Measurements from ENCODE around the gene CORO2B. TPM values are rescaled to one million over a fixed set of nuclear protein-coding genes. Genes with fewer than 3 reads are reported as not detected.

The CORO2B gene
- total RNA-seq, 6 experiments from 2014 or later = 9.3 to 11.0 (median 9.9) TPM

DNA sequence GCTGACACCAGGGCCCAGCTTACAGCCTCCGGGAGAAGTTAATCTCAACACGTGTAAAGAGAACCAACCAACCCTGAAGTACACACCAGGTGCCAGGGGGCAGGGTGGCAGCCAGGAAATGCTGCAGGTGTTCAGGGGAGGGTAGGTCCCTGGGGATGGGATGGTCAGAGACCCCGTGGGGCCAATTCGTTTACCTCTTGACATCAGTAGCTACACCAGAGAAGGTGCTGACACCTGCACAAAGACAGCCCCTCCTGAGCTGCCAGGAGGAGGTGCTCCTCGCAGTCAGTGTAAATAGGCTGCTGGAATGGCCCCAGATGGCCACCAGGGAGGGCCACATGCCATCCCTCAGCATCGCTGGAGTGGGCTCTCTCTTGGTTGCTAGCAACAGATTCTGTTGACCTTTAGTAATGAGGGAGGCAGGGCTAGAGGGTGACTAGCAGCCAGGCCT is 52.8 kb downstream of the CORO2B start:
- TF ChIP-seq, protein P1, sequence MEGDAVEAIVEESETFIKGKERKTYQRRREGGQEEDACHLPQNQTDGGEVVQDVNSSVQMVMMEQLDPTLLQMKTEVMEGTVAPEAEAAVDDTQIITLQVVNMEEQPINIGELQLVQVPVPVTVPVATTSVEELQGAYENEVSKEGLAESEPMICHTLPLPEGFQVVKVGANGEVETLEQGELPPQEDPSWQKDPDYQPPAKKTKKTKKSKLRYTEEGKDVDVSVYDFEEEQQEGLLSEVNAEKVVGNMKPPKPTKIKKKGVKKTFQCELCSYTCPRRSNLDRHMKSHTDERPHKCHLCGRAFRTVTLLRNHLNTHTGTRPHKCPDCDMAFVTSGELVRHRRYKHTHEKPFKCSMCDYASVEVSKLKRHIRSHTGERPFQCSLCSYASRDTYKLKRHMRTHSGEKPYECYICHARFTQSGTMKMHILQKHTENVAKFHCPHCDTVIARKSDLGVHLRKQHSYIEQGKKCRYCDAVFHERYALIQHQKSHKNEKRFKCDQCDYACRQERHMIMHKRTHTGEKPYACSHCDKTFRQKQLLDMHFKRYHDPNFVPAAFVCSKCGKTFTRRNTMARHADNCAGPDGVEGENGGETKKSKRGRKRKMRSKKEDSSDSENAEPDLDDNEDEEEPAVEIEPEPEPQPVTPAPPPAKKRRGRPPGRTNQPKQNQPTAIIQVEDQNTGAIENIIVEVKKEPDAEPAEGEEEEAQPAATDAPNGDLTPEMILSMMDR (IDR thresholded peaks at IDR 0.05) = 0 out of 2 replicates have a peak, but pooled peaks have one; percentile 18
- Mint-ChIP-seq H3K36me3 (ENCODE audit: low read depth) (no peaks in the 10 kb centered on the region), H3K27me3 (ENCODE audit: insufficient read depth) (no peaks in the 10 kb centered on the region; the same call in none of the 2 replicates), H3K4me1 (ENCODE audit: low read depth) (peaks cover 48% of the 10 kb centered on the region), H3K9me3 (no peaks in the 10 kb centered on the region), H3K27ac (no peak overlapping the region), H3K4me3 (no peak overlapping the region)
- DNase-seq = no peak

DNA sequence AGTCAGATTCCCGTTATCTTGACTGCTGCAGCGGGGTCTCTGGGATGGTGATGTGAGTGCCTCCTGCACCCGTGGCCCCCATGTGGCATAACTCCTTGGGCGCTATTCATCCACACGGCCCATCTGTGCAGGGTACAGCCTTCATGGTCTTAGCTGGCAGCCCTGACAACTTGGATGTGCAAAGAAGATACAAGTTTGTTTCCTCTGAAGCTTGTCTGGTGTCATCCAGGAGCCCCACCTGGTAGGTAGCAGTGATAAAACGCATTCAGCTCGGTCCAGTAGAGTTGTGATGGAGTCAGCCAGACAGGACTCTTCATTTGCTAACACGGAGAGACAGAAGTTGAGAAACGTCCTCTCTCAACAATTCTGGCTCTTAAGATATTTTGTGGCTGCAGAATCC is 53.3 kb downstream of the CORO2B start:
- Mint-ChIP-seq H3K27ac (no peak overlapping the region), H3K4me3 (no peak overlapping the region), H3K36me3 (ENCODE audit: low read depth) (no peaks in the 10 kb centered on the region), H3K27me3 (ENCODE audit: insufficient read depth) (no peaks in the 10 kb centered on the region; the same call in none of the 2 replicates), H3K9me3 (no peaks in the 10 kb centered on the region), H3K4me1 (ENCODE audit: low read depth) (peaks cover 44% of the 10 kb centered on the region)
- TF ChIP-seq, protein P1 (IDR thresholded peaks at IDR 0.05) = no peak
- no peak for DNase-seq

DNA sequence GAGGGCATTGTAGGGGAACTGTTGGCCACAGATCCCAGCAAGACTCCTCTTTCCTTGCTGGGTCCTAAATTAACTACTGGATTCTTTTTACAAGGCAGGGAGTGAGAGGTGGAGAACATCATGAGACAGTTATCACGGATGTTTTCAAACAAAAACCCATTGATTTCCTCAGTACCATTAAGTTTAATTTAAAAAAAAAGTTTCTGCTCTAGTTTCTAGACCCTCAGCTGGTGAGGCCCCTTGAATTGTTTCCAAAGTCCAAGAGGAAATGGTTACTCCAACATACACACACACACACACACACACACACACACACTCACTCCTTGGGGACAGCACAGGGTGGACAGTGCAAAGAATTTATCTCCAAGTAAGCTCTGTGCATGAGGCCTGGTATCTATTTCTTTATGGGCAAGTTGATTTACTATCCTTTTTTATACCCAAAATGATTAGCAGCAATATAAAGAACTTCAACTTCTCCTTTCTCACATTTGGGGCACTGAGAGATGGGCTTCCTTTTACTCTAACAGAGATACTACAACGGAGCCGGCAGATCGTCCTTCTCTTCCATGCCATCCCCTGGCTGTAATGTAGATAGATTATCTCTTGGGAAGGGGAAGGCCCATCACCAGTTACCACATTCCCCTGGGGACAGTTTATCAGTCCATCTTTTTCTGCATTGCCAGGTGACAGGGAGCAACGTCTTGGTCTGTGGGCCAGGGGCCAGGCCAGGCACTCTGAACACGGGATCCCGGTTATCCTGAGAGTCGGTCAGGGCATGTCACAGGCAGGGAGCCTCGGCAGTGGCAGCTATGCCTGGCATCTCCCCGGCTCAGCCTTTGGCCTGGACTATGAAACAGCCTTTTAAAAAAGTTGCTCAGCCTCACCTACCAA is 54.7 kb downstream of the CORO2B start:
- peaks cover 48% of the 10 kb centered on the region for H3K4me1 Mint-ChIP-seq (ENCODE audit: low read depth)
- no peak for DNase-seq
- H3K36me3 Mint-ChIP-seq (ENCODE audit: low read depth) = no peaks in the 10 kb centered on the region
- H3K4me3 Mint-ChIP-seq = no peak overlapping the region
- H3K27ac Mint-ChIP-seq = no peak overlapping the region
- H3K9me3 Mint-ChIP-seq = no peaks in the 10 kb centered on the region
- H3K27me3 Mint-ChIP-seq (ENCODE audit: insufficient read depth) = no peaks in the 10 kb centered on the region; the same call in 1 of the 2 replicates
- TF ChIP-seq, protein P1 (IDR thresholded peaks at IDR 0.05) = no peak

DNA sequence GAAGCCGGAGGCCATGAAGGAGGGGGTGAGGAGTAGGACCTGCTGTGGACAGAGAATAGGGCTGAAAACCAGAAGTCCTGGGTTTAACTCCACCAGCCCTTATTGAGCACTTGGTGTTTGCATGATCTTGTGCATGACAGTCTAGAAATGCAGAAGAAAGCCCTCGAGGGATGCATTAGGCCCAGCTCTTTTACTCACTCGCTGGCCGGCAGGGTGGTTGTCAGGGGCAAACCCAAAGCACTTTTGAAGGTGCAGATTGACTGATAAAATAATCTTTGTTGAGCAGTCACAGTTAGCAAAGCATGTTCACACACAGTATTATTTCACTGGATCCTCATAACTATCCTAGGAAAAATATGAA is 55.3 kb downstream of the CORO2B start:
- no peak overlapping the region for H3K27ac Mint-ChIP-seq
- peaks cover 54% of the 10 kb centered on the region for H3K4me1 Mint-ChIP-seq (ENCODE audit: low read depth)
- H3K9me3 Mint-ChIP-seq = no peaks in the 10 kb centered on the region
- TF ChIP-seq, protein P1 (IDR thresholded peaks at IDR 0.05) = no peak
- H3K36me3 Mint-ChIP-seq (ENCODE audit: low read depth) = no peaks in the 10 kb centered on the region
- H3K4me3 Mint-ChIP-seq = no peak overlapping the region
- DNase-seq = no peak
- no peaks in the 10 kb centered on the region; the same call in 1 of the 2 replicates for H3K27me3 Mint-ChIP-seq (ENCODE audit: insufficient read depth)

DNA sequence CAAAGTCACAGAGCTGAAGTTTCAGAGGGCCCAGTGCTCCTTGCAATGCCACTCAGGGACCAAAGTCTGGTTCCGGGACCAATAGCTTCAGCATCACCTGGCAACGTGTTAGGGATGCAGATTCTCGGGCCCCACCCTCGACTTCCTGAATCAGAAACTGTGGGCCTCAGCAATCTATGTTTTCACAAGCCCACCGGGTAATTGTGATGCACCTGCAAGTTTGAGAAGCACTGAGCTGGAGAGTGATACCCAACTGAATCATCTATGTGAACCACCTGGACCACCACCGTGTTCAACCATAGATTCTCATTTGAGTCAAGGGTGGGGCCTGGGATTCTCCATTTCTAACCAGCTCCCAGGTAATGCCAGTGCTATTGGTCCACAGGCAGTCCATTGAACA is 55.7 kb downstream of the CORO2B start:
- Mint-ChIP-seq H3K4me3 (no peak overlapping the region), H3K9me3 (no peaks in the 10 kb centered on the region), H3K27me3 (ENCODE audit: insufficient read depth) (no peaks in the 10 kb centered on the region; the same call in none of the 2 replicates), H3K36me3 (ENCODE audit: low read depth) (no peaks in the 10 kb centered on the region), H3K27ac (no peak overlapping the region), H3K4me1 (ENCODE audit: low read depth) (peaks cover 59% of the 10 kb centered on the region)
- TF ChIP-seq, protein P1 (IDR thresholded peaks at IDR 0.05) = no peak
- DNase-seq = no peak
